Activated gamma-delta T cell treated with anti-CD3 and anti-CD28 coated beads, Interleukin-2, amount 50 U/mL, for 16 hours (primary cell): ENCODE results near the gene CHRFAM7A.
"Not testable (repeated sequence)": the region's sequence is repeated elsewhere in the genome, so short reads cannot be mapped to it uniquely, and the experiment has no call there.

ENCODE experiments used
- DNase-seq: peaks from one replicate; pipeline ENCODE4 v3.0.0-alpha.2; 2020; ENCODE audit warnings: low read depth

CHRFAM7A gene

DNA sequence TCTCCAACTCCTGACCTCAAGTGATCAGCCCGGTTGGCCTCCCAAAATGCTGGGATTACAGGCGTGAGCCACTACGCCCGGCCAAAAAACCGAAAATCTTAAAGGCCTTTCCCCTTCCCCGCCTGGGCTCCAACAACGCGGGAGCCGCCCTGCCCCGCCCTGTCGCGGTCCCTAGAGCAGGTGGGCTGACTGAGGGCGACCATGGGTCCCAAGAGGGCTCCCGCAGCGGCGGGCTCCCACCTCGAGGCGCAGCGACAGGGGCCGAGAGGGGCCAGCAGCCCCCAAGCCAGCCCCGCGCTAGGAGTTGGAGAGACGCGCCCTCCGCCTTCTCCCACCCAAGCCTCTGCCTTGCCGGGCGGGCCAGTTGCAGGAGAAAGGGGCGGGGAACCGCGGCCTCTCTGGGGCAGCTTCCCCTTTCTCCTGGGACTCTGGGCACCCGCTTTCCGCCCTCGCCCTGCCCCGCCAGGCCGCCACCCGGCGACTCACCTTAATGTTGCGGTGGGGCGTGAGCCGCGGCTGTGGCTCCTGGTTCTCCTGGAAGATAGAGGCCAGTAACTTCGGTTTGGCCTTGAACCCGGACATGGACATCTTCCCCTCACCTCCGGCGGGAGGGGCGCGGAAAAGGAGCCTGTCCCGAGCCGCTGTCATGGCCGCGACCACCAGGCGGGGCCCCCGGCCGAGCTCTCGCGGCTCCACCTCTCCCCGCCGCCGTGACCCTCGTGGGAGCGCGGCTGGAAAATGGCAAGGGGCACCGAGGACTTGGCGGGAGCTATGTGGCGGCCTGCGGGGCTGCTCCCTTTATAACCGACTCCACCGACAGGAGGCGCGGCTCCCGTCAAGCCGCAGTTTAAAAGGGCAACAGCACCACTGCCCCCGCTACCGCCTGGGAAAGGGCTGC, at the start of gene CHRFAM7A:
TSS of gene CHRFAM7A (minus strand) at position 775 of the 898 bp plus-strand sequence. CDS start 10,189 bp downstream, outside the sequence.
- DNase-seq, result not testable (repeated sequence)

- DNase-seq, result not testable (repeated sequence)
Measured at GRCh38 chr15:30438348-30438747, 45.0 kb upstream of the CHRFAM7A start.

DNA sequence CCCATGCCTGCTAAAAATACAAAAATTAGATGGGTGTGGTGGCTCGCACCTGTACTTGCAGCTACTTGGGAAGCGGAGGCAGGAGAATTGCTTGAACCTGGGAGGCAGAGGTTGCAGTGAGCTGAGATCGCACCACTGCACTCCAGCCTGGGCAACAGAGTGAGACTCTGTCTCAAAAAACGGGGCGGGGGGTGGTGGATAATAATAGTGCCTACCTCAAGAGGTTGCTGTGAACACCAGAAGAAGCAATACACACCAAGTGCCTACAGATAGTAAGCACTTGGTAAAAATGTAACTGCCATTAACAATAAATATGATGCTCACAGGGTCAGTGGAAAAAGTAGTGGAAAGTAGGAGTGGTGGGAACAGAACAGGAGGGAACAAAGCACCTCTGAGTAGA, 42.5 kb upstream of the CHRFAM7A start:
- DNase-seq, result not testable (repeated sequence)

DNA sequence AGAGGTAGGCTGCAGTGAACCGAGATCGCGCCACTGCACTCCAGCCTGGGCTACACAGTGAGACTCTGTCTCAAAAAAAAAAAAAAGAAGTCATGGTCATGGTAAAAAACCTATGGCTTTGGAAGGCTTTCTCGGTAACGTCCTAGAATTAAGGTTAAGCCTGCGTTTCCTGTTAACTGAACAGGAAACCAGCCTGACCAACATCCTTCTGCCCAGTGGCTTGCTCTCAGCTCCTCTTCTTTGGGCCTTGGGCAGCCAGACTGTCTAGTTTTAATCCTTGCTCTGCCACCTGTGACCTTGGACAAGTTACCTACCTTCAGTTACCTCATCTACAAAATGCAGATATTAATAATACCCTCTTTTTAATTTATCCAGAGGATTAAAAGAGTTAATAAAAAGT, 27.4 kb upstream of the CHRFAM7A start:
- DNase-seq, result not testable (repeated sequence)

DNA sequence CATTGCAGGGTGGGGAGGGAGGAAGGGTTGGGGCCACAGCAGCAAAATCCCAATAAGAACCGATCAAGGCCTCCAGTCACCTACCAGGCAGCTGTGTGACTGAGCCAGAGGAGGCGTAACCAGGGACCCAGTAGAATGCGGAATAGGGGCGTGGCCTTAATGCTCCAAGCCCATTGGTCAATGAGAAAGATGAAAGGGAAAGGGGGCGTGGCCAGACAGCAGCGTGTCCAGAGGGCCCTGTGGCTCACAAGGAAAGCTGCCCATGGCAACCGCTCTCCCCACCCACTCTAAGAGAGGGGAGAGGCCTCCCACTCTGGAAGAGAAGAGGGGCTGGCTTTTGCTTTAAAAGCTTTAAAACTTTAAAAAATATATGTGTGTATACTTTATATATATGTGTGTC, 20.8 kb upstream of the CHRFAM7A start, which contains the start of gene GOLGA8R:
TSS of gene GOLGA8R (minus strand) at position 101 of the 400 bp plus-strand sequence. CDS start at position 3, 98 bp downstream.
- not testable (repeated sequence) for DNase-seq

GRCh38 chr15:30407636-30408035, 14.3 kb upstream of the CHRFAM7A start:
- DNase-seq, result not testable (repeated sequence)

DNA sequence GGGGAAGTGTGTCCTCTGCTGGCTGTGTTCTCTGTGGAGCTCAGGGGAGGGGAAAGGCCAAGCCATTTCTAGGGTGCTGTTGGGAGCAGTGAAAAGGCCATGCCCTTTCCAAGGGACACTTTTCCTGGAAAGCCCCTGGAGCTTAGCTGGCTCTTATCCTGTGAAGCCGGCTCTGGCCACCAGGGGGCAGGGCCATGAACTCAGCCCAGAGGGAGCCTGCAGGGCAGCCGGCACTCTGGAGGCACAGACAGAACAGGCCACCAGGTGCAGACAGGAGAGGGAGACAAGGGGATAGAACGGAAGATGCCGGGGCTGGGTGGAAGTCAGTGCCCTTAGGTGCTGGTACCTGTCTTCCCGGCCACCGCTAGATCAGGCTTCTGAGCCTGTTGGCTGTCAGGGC, 5.6 kb upstream of the CHRFAM7A start:
- peak; percentile 47 for DNase-seq

GRCh38 chr15:30393664-30393991, 288 bp upstream of the CHRFAM7A start:
- not testable (repeated sequence) for DNase-seq

DNA sequence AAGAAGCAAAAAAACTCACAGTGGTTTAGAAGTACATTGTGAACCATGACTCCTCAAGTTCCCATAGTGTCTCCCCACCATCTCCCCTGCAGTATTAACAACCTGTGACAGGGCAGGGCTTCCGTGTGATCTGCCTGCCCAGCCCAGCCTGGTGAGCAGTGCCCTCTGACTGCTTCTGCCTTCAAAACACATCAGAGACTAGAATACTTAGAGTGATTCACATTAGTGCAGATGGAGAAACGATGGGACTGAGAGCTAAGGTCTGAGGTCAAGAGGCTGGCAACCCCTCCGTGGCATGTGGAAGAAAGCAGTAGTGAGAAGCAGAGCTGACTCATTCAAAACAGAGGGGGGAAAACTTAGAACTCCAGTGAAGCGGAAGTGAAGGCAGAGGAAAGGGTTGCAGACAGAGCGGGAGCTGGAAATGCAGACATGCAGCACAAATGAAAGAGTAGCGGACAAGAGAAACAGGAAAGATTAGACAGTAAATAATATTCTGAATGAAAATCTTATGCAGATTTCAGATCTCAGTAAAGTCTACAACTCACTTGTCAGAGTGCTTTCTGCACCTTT, 6.9 kb downstream of the CHRFAM7A start:
- not testable (repeated sequence) for DNase-seq

DNA sequence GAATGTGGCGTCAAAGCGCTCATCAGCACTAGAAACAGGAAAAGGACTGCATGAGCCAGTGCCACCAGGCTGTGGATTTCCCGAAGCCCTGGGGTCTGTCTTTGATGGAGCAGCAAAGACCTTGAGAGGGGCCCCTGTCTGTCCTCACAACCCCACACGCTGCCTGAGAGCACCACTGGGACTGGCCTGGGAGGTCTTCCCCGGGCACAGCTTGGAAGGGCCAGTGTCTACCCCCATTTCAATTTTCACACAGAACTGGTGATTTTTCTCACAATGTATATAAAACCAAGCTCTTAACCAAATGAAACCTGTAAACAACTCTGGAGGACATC, 16.3 kb downstream of the CHRFAM7A start:
- DNase-seq, result not testable (repeated sequence)

- not testable (repeated sequence) for DNase-seq
Measured at GRCh38 chr15:30376375-30377081, 16.8 kb downstream of the CHRFAM7A start.

- DNase-seq, result not testable (repeated sequence)
Measured at GRCh38 chr15:30375872-30376271, 17.5 kb downstream of the CHRFAM7A start.

DNA sequence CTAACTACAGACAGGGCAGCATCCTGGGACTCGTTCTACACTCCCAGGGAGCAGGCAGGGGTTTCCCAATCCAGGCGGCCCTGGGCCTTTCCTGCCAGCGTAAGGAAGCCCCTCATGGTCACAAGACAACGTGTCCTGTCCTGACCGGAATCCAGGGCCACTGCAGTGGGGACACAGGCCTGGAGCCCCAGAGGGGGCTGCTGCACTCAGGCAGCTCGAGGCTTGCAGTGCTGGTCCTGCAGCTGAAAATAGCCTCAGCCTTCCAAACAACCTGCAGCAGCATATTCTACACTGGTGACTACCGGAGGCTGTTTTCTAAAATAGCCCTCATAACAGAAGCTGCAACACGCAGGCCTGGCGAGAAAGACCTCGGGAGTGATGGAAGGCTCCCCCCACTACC, 18.5 kb downstream of the CHRFAM7A start:
- DNase-seq, result not testable (repeated sequence)

DNA sequence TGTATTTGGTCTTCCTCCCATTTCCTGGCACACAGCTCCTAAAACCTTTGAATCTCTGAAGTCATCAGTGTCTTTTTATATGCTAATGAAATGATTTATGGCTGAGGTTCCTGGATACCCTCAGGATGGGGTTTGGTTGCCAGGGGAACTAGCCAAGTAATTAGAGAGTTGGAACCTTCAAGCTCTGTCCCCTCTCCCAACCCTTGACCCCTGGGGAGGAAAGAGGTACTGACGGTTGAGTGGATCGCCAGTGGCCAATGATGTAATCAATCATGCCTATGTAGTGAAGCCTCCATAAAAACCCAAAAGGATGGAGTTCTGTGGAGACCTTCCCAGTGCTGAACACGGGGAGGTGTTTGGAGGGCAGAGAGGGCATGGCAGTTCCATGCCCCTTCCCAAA, 25.1 kb downstream of the CHRFAM7A start:
- DNase-seq, result not testable (repeated sequence)

GRCh38 chr15:30367246-30367645, 26.1 kb downstream of the CHRFAM7A start:
- not testable (repeated sequence) for DNase-seq

GRCh38 chr15:30361404-30361803, 31.9 kb downstream of the CHRFAM7A start:
- not testable (repeated sequence) for DNase-seq

DNA sequence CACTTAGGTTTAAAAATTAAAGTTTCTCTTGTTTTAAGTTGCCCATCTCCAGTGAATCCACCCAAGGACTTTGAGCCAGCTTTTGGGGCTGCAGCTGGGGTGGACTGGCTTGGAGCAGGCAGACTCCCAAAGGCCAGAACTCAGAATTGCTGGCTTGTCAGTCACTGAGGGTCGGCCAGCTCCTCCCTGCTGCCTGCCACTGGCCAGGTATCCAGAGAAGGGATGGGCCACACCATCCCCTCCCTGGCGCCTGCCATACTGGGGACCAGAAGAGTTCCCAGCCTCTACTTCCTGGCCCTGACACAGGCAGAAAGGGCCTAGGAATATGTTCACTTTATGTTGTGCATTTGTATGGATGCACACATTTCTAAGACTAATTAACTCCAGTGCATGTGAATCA, 32.4 kb downstream of the CHRFAM7A start:
- not testable (repeated sequence) for DNase-seq

- not testable (repeated sequence) for DNase-seq
Measured at GRCh38 chr15:30355043-30355442, 38.3 kb downstream of the CHRFAM7A start.

GRCh38 chr15:30349803-30350202, 43.5 kb downstream of the CHRFAM7A start:
- DNase-seq, result not testable (repeated sequence)

DNA sequence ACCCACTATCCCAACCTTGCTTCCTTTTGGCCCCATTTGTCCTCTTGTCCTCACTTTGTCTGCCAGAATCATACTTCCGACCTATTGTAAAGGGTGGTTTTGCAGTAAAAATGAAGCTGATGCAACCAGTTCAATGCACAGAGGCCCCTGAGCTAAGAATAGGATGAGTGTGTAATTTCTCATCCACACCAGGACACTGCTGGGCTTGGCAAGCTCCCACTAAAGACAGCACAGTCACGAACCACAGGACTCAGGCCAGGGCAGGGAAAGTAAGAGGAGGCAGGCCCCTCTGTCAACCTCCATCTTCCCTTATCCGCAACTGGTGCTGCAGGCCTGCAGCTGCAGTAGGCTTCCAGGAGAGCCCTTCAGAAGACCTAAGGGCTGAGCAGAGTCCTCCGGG, 56.8 kb downstream of the CHRFAM7A start:
- DNase-seq, result not testable (repeated sequence)

DNA sequence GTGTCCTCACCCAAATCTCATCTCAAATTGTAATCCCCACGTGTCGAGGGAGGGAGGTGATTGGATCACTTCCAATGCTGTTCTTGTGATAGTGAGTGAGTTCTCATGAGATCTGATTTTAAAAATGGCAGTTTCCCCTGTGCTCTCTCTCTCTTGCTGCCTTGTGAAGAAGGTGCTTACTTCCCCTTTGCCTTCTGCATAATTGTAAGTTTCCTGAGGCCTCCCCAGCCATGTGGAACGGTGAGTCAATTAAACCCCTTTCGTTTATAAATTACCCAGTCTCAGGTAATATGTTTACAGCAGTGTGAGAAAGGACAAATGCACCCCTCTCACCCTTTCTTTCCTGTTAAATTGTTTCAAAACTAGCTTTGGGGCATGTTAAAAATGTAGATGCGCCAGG, 59.2 kb downstream of the CHRFAM7A start:
- DNase-seq, result not testable (repeated sequence)

- DNase-seq, result not testable (repeated sequence)
Measured at GRCh38 chr15:30326145-30326544, 67.2 kb downstream of the CHRFAM7A start.

DNA sequence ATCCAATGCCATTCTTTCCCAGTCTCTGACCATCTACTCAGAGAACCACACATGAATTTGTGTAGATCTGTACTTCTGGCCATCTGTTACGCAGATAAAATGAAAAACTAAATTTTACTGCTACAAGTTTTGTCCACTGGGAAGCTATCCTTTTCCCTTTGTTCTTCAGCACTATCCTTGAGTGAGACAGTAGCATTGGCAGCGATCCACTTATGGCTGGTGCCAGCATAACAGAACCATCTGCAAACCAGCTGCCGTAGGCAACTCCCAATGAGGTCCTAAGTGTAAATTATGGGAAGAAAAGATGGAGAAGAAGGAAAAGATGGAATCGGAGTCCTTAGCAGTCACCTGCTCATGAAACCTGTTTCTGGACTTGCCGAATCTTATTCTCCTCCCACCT, 72.3 kb downstream of the CHRFAM7A start:
- not testable (repeated sequence) for DNase-seq
